GM13977 (cell line): ENCODE measurements around the gene SCD.
"Not testable (repeated sequence)": the region's sequence is repeated elsewhere in the genome, so short reads cannot be mapped to it uniquely, and the experiment has no call there.

Experiments
- DNase-seq: peaks from one replicate; pipeline ENCODE4 v3.0.0; 2012; ENCODE audit warnings: low spot score
- CTCF ChIP-seq: IDR thresholded peaks from 2 replicates; pipeline ENCODE4 v1.5.1; 2012; ENCODE audit warnings: mild to moderate bottlenecking, control low read depth; ENCODE audit not compliant: insufficient read depth; ENCODE audit errors: extremely low read depth, missing control alignments
- in situ Hi-C: fragments of 300-500 bp; cut with MboI; formaldehyde crosslinking; loops from one replicate; pipeline ENCODE4 v1.12.0; 2022; ENCODE audit warnings: low sequenced_read_pairs, low pct_unique_long_range_greater_than_20kb, mixed read lengths, inconsistent platforms; ENCODE audit not compliant: unreplicated experiment

SCD gene

DNA sequence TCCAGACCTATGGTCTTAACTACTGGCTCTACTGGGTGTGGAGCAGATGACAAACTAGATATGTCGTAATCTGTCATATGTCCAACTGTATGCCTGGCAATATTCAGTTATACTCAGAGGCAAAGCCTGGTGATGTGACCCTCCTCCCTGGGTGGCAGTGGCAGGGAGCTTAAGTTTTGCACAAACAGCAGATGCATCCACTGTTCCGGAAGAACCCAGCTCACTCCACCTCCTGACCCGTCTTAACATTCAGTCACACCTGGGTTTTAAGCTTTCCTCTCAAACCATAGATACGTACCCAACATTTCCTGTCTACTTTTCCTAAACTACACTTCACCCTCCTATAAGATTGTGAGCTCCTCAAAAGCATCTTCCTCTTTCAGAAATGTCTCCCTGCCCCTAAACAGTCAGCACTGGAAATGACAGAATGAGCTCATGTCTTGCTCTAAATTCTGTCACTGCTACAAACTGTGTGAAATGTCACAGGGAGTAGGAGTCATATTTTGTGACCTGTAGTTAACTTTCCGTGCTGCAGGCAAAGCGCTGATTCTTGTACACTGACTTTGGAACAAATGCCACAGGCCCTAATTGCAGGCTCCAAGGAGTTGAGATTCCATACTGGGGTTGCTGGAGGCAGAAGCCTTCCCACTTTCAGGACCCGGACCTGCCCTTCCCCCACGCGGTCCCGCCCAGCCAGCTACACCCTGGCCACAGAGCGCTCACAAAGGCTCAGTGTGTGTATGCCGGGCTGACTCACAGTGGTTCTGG is 23.9 kb downstream of the SCD start:
- no peak for DNase-seq

DNA sequence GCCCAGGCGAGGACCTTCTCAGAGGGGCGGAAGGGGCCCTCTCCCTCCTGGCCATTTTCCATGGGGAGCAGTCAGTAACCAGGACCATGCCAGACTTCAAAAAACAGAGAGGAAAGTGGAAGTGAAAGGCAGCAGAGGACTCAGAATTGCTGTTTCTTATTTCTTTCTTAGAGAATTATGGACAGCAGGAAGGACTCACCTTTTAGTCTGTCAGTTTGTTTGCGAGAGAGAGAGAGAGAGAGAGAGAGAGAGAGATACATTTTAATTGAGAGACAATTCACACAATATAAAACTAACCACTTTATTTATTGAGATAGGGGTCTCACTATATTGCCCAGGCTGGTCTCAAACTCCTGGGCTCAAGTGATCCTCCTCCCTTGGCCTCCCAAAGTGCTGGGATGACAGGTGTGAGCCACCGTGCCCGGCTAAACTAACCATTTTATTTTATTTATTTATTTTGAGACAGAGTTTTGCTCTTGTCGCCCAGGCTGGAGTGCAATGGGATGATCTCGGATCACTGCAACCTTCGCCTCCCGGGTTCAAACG is 24.5 kb downstream of the SCD start:
- TF ChIP-seq CTCF, result no peak
- in situ Hi-C loops, result no loop called here
- DNase-seq, result no peak

More for the DNA sequence above, 23.9 kb downstream of the SCD start:
- no peak for TF ChIP-seq CTCF
- in situ Hi-C loops, result no loop called here

- TF ChIP-seq CTCF, result no peak
- in situ Hi-C loops, result no loop called here
- no peak for DNase-seq
Measured at GRCh38 chr10:100372415-100373297, 25.6 kb downstream of the SCD start.

DNA sequence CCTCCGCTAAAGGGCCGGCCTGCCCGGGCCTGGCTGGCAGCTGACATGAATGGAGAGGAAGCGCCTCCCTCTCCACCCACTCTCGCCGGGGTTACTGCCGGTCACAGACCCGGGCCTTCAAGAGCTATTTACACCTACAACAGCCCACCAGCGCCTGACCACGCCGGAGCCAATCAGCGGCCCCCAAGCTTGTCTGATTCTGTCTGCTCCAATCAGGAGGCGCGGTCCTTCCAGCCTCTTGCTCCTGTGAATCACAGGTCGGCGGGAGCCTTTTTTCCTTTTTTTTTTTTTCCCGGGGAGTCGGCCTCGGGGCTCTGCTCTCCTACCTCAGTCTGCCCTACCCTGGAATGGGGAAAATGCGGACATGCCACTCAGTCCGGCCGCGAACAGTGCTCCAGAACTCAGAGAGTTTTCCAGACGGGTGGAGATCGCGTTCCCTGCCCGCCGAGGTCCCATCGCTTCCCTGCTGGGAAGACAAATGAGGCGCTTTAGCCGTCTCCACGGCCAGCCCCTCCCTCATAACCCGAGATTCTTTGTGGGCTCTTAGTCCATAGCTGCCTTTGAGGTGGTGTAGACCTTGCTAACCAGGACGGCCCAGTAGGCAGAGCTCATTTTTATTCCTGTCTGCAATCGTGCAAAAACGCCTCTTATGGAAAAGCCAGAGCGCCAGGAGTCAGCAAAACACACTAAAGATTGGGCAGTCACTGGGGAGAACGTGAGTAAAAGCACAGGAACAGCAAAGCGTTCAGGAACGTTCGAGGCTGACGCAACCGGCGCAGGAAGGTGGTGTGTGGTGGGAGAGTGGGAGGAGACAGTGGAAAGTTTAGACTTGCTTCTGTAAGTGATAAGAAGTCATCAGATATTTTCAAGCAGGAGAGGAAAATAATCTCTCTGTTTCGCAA is 26.5 kb downstream of the SCD start:
- peak; percentile 89 for DNase-seq
- TF ChIP-seq CTCF, result no peak
- in situ Hi-C loops, result no loop called here

GRCh38 chr10:100374200-100374655 is 27.2 kb downstream of the SCD start:
- TF ChIP-seq CTCF, result no peak
- in situ Hi-C loops, result no loop called here

GRCh38 chr10:100374677-100375353 is 27.8 kb downstream of the SCD start:
- in situ Hi-C loops, DNase-seq: not testable (repeated sequence)

More at GRCh38 chr10:100374200-100374655, 27.2 kb downstream of the SCD start:
- no peak for DNase-seq

DNA sequence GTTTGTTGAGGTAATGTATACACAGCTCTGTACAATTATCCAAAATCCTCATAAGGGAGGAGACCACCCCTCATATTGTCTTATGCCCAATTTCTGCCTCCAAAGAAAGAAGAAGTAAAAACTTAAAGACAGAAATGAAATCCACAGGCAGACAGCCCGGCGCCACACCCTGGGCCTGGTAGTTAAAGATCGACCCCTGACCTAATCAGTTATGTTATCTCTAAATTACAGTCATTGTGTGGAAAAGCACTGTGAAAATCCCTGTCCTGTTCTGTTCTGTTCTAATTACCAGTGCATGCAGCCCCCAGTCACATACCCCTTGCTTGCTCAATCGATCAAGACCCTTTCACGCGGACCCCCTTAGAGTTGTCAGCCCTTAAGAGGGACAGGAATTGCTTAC is 29.6 kb downstream of the SCD start:
- DNase-seq, in situ Hi-C loops: not testable (repeated sequence)
